ENCODE results near the gene RRP36. TPM values are rescaled to one million over a fixed set of nuclear protein-coding genes. Genes with fewer than 3 reads are reported as not detected.
"Not testable (repeated sequence)": the region's sequence is repeated elsewhere in the genome, so short reads cannot be mapped to it uniquely, and the experiment has no call there.

The RRP36 gene
- total RNA-seq, 6 experiments from 2014 or later, result 21.8 to 45.0 (median 23.3) TPM

GRCh38 chr6:43037706-43038105, 16.3 kb downstream of the RRP36 start:
- TF ChIP-seq CTCF (IDR thresholded peaks at IDR 0.05) (no peak), POLR2A (IDR thresholded peaks at IDR 0.05) (no peak)
- WGBS (ENCODE audit: insufficient coverage, low coverage, low lambda C conversion rate, missing lambda C conversion rate), result 94% methylated on average over 3 of the region's 9 CpGs
- Histone ChIP-seq H3K9me3 (no peaks in the 10 kb centered on the region), H3K4me1 (peaks cover 0 to 11% (median 0%) of the 10 kb centered on the region in 4 donors), H3K36me3 (peaks cover 0 to 22% (median 10%) of the 10 kb centered on the region in 4 donors), H3K27me3 (no peaks in the 10 kb centered on the region), H3K27ac (no peak overlapping the region), H3K4me3 (no peak overlapping the region)
- no peak for DNase-seq
- peak in 1 of 4 donors; percentile 4 for ATAC-seq
- intact Hi-C loops (cut with DNase I), result no loop called here

GRCh38 chr6:43038727-43039126, 17.3 kb downstream of the RRP36 start:
- no peak overlapping the region for H3K27ac ChIP-seq
- H3K36me3 ChIP-seq, result peaks cover 0 to 22% (median 14%) of the 10 kb centered on the region in 4 donors
- H3K4me3 ChIP-seq, result no peak overlapping the region
- peaks cover 0 to 11% (median 0%) of the 10 kb centered on the region in 4 donors for H3K4me1 ChIP-seq
- 81% methylated on average over 3 of the region's 9 CpGs for WGBS (ENCODE audit: insufficient coverage, low coverage, low lambda C conversion rate, missing lambda C conversion rate)
- intact Hi-C loops (cut with DNase I), result no loop called here
- ATAC-seq (no peak), DNase-seq (no peak)
- no peaks in the 10 kb centered on the region for H3K9me3 ChIP-seq
- TF ChIP-seq CTCF (IDR thresholded peaks at IDR 0.05) (no peak), POLR2A (IDR thresholded peaks at IDR 0.05) (no peak)
- H3K27me3 ChIP-seq, result no peaks in the 10 kb centered on the region

- ATAC-seq, result no peak
- 89% methylated on average over 3 of the region's 18 CpGs for WGBS (ENCODE audit: insufficient coverage, low coverage, low lambda C conversion rate, missing lambda C conversion rate)
- no peaks in the 10 kb centered on the region for H3K9me3 ChIP-seq
- no peak overlapping the region for H3K27ac ChIP-seq
- peaks cover 0 to 7% (median 0%) of the 10 kb centered on the region in 4 donors for H3K4me1 ChIP-seq
- no peak for DNase-seq
- peaks cover 0 to 22% (median 14%) of the 10 kb centered on the region in 4 donors for H3K36me3 ChIP-seq
- intact Hi-C loops (cut with DNase I), result loop anchor here in 1 of 2 donors (10.0 kb wide), 1 partner anchor 136 kb away; no protein-coding TSS in a partner anchor
- TF ChIP-seq POLR2A (IDR thresholded peaks at IDR 0.05) (no peak), CTCF (IDR thresholded peaks at IDR 0.05) (no peak)
- H3K4me3 ChIP-seq, result no peak overlapping the region
- H3K27me3 ChIP-seq, result no peaks in the 10 kb centered on the region
Measured at GRCh38 chr6:43040542-43041257, 19.3 kb downstream of the RRP36 start.

DNA sequence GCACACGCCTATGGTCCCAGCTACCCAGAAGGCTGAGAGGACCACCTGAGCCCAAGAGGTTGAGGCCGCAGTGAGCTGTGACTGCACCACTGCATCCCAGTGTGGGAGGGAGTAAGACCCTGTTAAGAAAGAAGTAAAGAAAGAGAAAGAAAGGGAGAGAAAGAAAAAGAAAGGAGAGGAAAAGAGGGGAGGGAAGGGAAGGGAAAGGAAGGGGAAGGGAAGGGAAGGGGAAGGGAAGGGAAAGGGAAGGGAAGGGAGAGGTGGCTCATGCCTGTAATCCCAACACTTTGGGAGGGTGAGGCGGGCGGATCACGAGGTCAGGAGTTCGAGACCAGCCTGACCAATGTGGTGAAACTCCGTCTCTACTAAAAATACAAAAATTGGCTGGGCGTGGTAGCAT, 20.1 kb downstream of the RRP36 start:
- not testable (repeated sequence) for DNase-seq, H3K9me3 ChIP-seq, H3K27ac ChIP-seq, H3K27me3 ChIP-seq, H3K4me1 ChIP-seq, ATAC-seq, H3K4me3 ChIP-seq
- intact Hi-C loops (cut with DNase I), result loop anchor here in 1 of 2 donors (10.0 kb wide), 1 partner anchor 137 kb away; no protein-coding TSS in a partner anchor
- peaks cover 0 to 25% (median 14%) of the 10 kb centered on the region in 4 donors for H3K36me3 ChIP-seq
- WGBS (ENCODE audit: insufficient coverage, low coverage, low lambda C conversion rate, missing lambda C conversion rate), result 93% methylated on average over 5 of the region's 8 CpGs

DNA sequence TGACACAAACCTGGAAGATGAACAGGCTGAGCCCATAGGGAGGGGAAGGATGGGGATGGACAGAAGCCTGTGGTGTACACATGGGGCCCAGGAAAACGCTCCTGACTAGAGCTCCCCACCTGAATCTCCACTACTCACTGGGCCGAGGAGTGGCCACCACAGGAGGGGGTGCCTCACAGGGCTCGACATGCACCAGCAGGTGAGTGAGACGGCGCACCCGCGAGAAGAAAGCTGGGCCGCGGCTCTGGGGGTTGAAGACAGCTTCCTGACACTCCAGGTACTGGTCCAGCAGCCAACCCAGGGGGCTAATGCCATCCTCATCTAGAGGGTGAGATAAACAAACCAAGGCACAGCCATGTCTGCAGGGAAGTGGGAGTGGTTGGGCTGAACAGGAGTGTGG, 21.9 kb downstream of the RRP36 start:
- H3K27ac ChIP-seq, result no peak overlapping the region
- TF ChIP-seq POLR2A (IDR thresholded peaks at IDR 0.05), result no peak
- TF ChIP-seq CTCF (IDR thresholded peaks at IDR 0.05), result no peak
- intact Hi-C loops (cut with DNase I), result loop anchor here in 1 of 2 donors (10.0 kb wide), 1 partner anchor 139 kb away; no protein-coding TSS in a partner anchor
- no peaks in the 10 kb centered on the region for H3K9me3 ChIP-seq
- H3K27me3 ChIP-seq, result no peaks in the 10 kb centered on the region
- ATAC-seq (no peak), DNase-seq (no peak)
- 93% methylated on average over 5 of the region's 9 CpGs for WGBS (ENCODE audit: insufficient coverage, low coverage, low lambda C conversion rate, missing lambda C conversion rate)
- H3K4me1 ChIP-seq, result no peaks in the 10 kb centered on the region
- H3K4me3 ChIP-seq, result no peak overlapping the region
- H3K36me3 ChIP-seq, result peaks cover 0 to 38% (median 19%) of the 10 kb centered on the region in 4 donors

Data from right lobe of liver (tissue), 6 donors.